ENCODE results near the gene NF1.

DNA sequence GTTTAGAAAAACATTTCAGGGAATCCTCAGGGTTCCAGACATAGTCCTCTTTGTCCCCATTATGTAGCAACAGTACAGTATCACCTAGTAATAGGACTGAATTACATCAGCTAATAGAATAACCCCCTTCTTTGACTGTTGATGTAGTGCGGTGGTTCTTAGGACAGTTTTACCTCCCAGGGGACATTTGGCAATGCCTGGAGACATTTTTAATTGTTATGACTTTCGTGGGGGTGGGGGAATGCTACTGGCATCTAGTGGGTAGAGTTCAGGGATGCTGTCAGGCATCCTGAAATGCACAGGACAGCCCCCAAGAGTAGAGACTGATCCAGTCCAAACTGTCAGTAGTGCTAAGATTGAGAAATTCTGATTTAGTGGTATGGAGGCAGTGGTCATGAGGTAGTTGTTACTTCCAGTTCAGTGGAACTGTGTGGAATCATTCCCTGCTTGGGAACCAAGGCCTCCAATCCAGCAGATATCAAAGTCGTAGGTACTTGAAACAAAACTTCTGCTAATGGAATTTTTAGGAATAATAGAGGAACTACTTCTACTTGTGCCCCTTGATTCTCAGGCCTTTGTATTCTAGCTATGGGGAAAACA lies 20.3 kb downstream of the NF1 start:
- TF ChIP-seq, protein P1, sequence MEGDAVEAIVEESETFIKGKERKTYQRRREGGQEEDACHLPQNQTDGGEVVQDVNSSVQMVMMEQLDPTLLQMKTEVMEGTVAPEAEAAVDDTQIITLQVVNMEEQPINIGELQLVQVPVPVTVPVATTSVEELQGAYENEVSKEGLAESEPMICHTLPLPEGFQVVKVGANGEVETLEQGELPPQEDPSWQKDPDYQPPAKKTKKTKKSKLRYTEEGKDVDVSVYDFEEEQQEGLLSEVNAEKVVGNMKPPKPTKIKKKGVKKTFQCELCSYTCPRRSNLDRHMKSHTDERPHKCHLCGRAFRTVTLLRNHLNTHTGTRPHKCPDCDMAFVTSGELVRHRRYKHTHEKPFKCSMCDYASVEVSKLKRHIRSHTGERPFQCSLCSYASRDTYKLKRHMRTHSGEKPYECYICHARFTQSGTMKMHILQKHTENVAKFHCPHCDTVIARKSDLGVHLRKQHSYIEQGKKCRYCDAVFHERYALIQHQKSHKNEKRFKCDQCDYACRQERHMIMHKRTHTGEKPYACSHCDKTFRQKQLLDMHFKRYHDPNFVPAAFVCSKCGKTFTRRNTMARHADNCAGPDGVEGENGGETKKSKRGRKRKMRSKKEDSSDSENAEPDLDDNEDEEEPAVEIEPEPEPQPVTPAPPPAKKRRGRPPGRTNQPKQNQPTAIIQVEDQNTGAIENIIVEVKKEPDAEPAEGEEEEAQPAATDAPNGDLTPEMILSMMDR (IDR thresholded peaks at IDR 0.05) = no peak
- no peak for TF ChIP-seq EZH2 (IDR thresholded peaks at IDR 0.05; ENCODE audit: borderline replicate concordance, insufficient read depth, low read depth, low read length, poor library complexity, severe bottlenecking)
